Common myeloid progenitor, CD34-positive (primary cell): ENCODE data around the gene ADAMTS4.

Experiments
- CTCF ChIA-PET: fragments of 350-600 bp; sonication (Branson Sonifier 250); formaldehyde crosslinking; loops from one replicate; lab custom pipeline; 2021; ENCODE audit warnings: antibody characterized with exemption; lab: Charles Lee
- POLR2A ChIA-PET: fragments of 350-600 bp; sonication (Branson Sonifier 250); formaldehyde crosslinking; loops from one replicate; lab custom pipeline; 2021; ENCODE audit warnings: antibody characterized with exemption; lab: Charles Lee
- DNase-seq, 3 donors: peaks; one replicate each; pipeline versions ENCODE4 v3.0.0 to v3.0.0-alpha.2; 2013
- H3K27ac ChIP-seq, 2 experiments: 1 replicate in 1 of 2; 2 replicates in 1 of 2; pipeline ENCODE4 v1.7.0; 2013; ENCODE audit warnings: inconsistent platforms in 2 of 2, low read length in 2 of 2, mild to moderate bottlenecking in 2 of 2, low read depth in 1 of 2, moderate library complexity in 1 of 2; ENCODE audit not compliant: severe bottlenecking in 2 of 2, insufficient read depth in 1 of 2, poor library complexity in 1 of 2
- H3K27me3 ChIP-seq, 5 experiments: replicated peaks in 2 of 5; 1 replicate in 3 of 5; 2 replicates in 2 of 5; pipeline versions ENCODE4 v1.6.1 to v1.7.0; 2013; ENCODE audit warnings: low read length in 4 of 5, mild to moderate bottlenecking in 2 of 5, moderate library complexity in 2 of 5, inconsistent platforms in 1 of 5; ENCODE audit not compliant: insufficient read depth in 5 of 5, control insufficient read depth in 4 of 5
- H3K36me3 ChIP-seq, 4 experiments: 1 replicate in 2 of 4; 2 replicates in 2 of 4; pipeline versions ENCODE4 v1.6.1 to v1.7.0; 2013; ENCODE audit warnings: low read length in 3 of 4, control low read depth in 1 of 4, mild to moderate bottlenecking in 1 of 4; ENCODE audit not compliant: control insufficient read depth in 4 of 4, insufficient read depth in 4 of 4
- H3K4me1 ChIP-seq, 4 experiments: 1 replicate in 3 of 4; 2 replicates in 1 of 4; pipeline versions ENCODE4 v1.6.1 to v1.7.1; 2013; ENCODE audit warnings: low read length in 3 of 4, mild to moderate bottlenecking in 3 of 4, control low read depth in 1 of 4, inconsistent platforms in 1 of 4, moderate library complexity in 1 of 4; ENCODE audit not compliant: control insufficient read depth in 4 of 4, insufficient read depth in 4 of 4; ENCODE audit errors: control extremely low read depth in 1 of 4
- H3K4me3 ChIP-seq, 7 experiments: 1 replicate in 4 of 7; 2 replicates in 3 of 7; pipeline versions ENCODE4 v1.5.1 to v1.7.0; 2013; ENCODE audit warnings: mild to moderate bottlenecking in 7 of 7, low read length in 6 of 7, moderate library complexity in 6 of 7, inconsistent platforms in 2 of 7, low read depth in 2 of 7, control low read depth in 1 of 7; ENCODE audit not compliant: insufficient read depth in 4 of 7, control insufficient read depth in 1 of 7; ENCODE audit errors: extremely low read depth in 1 of 7
- H3K9me3 ChIP-seq, 5 experiments: 1 replicate in 4 of 5; 2 replicates in 1 of 5; pipeline versions ENCODE4 v1.6.1 to v1.7.1; 2013; ENCODE audit warnings: low read length in 4 of 5, mild to moderate bottlenecking in 2 of 5, inconsistent platforms in 1 of 5, low read depth in 1 of 5, moderate library complexity in 1 of 5; ENCODE audit not compliant: control insufficient read depth in 4 of 5, insufficient read depth in 2 of 5; ENCODE audit errors: control extremely low read depth in 1 of 5
- WGBS: methylation state at CpG from one replicate; pipeline ENCODE4 v1.1.5; 2013; ENCODE audit not compliant: insufficient coverage; 5-methylcytosine and 5-hydroxymethylcytosine counted together

ADAMTS4 gene

DNA sequence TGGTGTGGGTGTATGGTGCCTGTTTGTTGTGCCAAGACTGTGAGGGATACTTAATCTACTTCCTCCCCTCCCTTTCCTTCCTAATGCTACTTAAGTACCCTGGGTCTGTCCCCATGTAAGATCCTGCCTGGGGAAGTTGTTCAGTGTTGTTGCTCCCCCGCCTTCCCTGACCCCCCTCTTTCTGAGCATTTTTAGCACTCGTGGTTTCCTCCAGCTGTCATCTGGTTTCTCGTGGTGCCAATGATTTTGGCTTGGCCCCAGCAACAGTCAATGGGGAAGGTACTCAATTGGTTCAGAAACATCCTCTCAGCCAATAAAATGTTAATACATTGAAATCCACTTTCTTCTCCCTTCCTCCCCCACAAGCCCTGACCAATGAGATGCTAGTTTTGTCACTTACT is 13.6 kb downstream of the ADAMTS4 start:
- Histone ChIP-seq H3K9me3 (no peaks in the 10 kb centered on the region), H3K27me3 (no peaks in the 10 kb centered on the region), H3K4me3 (peak overlapping the region in 2 of 7 experiments; percentile 51 to 60), H3K27ac (no peak overlapping the region), H3K36me3 (no peaks in the 10 kb centered on the region), H3K4me1 (peaks cover 16 to 63% (median 51%) of the 10 kb centered on the region in 4 experiments)
- CTCF ChIA-PET, result interaction anchor here (1.0 kb wide), 1 partner anchor 22 kb away, joined by 3 read pairs; no protein-coding TSS in a partner anchor
- DNase-seq, result peak; percentile 97 to 99 (median 98)
- POLR2A ChIA-PET, result interaction anchor here (1.0 to 1.3 kb wide), 2 partner anchors 17 to 205 kb away, joined by 3 to 4 read pairs; partner anchors contain the start of gene NDUFS2
- WGBS, result 0% methylated on average over 2 of the region's 3 CpGs

DNA sequence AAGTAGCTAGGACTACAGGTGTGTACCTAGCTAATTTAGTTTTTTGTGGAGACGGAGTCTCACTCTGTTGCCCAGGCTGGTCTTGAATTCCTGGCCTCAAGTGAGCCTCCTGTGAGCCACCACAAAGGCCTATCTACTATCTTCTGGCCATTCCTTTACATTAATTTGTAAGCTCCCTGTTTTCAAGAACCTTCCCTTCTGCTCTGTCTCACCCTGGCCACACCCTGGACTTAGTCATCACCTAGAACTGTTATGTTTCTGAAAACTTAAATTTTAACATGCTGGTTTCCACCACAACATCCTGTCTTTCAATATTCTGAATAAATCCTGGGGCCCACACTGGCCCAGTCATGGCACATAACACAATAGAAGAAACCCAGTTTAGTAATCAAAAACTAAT is 16.6 kb downstream of the ADAMTS4 start:
- peak overlapping the region in 1 of 2 experiments; percentile 34 for H3K27ac ChIP-seq
- WGBS, result 100% methylated on average over 1 of the region's 1 CpG
- POLR2A ChIA-PET, result no interaction called here
- no peaks in the 10 kb centered on the region for H3K36me3 ChIP-seq
- H3K27me3 ChIP-seq, result no peaks in the 10 kb centered on the region
- peaks cover 16 to 67% (median 55%) of the 10 kb centered on the region in 4 experiments for H3K4me1 ChIP-seq
- peak in 2 of 3 donors; percentile 48 to 61 for DNase-seq
- no peaks in the 10 kb centered on the region for H3K9me3 ChIP-seq
- CTCF ChIA-PET, result interaction anchor here (0.9 to 3.5 kb wide), 14 partner anchors 9 to 206 kb away, joined by 3 to 25 read pairs (median 4); partner anchors contain the start of genes ADAMTS4, FCER1G, NDUFS2 and PPOX
- H3K4me3 ChIP-seq, result peak overlapping the region in 1 of 7 experiments; percentile 14

DNA sequence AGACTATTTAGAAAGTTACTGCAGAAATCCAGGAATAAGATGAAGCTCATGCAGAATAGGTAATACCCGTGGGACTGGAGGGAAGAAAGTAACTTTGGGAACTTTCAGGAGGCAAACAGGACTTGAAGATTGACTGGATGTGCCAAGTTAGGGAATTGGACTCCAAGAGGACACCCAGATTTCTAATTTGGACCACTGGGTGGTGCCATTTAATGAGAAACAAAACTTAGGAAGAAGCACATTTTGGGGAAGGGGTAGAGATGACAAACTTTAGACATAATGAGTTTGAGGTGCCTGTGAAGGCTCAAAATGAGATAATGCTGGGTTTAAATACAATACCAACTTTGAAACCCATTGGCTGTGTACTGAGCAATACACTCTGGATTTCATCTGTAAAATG is 18.2 kb downstream of the ADAMTS4 start:
- peak in 2 of 3 donors; percentile 50 to 53 for DNase-seq
- 67% methylated on average over 1 of the region's 1 CpG for WGBS
- H3K27ac ChIP-seq, result no peak overlapping the region
- no peak overlapping the region for H3K4me3 ChIP-seq
- peaks cover 9 to 62% (median 51%) of the 10 kb centered on the region in 4 experiments for H3K4me1 ChIP-seq
- H3K9me3 ChIP-seq, result no peaks in the 10 kb centered on the region
- H3K27me3 ChIP-seq, result no peaks in the 10 kb centered on the region
- ChIA-PET CTCF (interaction anchor here (0.7 to 3.5 kb wide), 17 partner anchors 11 to 208 kb away, joined by 3 to 25 read pairs (median 4); partner anchors contain the start of genes CFAP126, FCER1G, PPOX and TOMM40L), POLR2A (no interaction called here)
- peaks cover 0 to 5% (median 1%) of the 10 kb centered on the region in 4 experiments for H3K36me3 ChIP-seq

DNA sequence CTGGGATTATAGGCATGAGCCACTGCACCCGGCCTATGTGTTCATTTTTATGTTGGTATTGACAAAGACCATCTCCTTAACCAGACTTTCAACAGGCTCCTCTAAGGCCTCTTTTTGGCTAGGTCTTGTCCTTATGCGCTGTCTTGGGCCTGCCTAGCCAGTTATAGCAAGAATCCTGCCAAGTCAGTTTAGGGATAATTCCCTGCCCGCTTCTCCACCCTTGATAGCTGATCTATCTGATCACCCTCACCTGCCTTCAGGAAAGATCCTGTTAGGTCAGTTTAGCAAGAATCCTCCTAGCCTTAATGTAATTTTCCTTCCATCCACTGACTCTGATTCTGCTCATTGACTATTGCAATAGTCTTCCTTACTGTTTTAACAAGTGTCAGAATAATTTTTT is 19.2 kb downstream of the ADAMTS4 start:
- WGBS, result 100% methylated on average over 2 of the region's 3 CpGs
- ChIA-PET CTCF (interaction anchor here (0.6 to 3.1 kb wide), 11 partner anchors 9 to 195 kb away, joined by 3 to 10 read pairs (median 4); partner anchors contain the start of genes PPOX and TOMM40L), POLR2A (no interaction called here)
- Histone ChIP-seq H3K4me3 (no peak overlapping the region), H3K27me3 (no peaks in the 10 kb centered on the region), H3K27ac (no peak overlapping the region), H3K36me3 (peaks cover under 1 to 14% (median 9%) of the 10 kb centered on the region in 4 experiments), H3K9me3 (no peaks in the 10 kb centered on the region), H3K4me1 (peaks cover 7 to 55% (median 44%) of the 10 kb centered on the region in 4 experiments)
- DNase-seq, result no peak

DNA sequence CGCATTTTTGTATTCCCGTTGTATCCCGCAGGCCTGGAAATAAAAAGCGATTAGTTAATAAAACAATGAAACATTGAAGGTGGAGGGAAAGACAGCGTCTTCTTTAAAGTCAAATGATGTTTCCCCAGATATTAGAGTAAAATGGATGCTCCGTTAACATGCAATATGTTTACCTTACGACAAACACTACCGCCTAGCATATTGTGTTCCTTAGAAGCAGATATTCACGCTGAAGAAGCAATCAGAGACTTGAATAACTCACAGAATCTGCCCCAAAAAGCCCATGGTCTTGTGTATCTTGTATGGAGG is 21.0 kb downstream of the ADAMTS4 start:
- DNase-seq, result no peak
- H3K36me3 ChIP-seq, result peaks cover 8 to 29% (median 19%) of the 10 kb centered on the region in 4 experiments
- peak overlapping the region in 5 of 7 experiments; percentile 25 to 96 (median 93) for H3K4me3 ChIP-seq
- peak overlapping the region; percentile 8 to 86 for H3K27ac ChIP-seq
- no peaks in the 10 kb centered on the region for H3K27me3 ChIP-seq
- H3K9me3 ChIP-seq, result no peaks in the 10 kb centered on the region
- peaks cover 1 to 38% (median 28%) of the 10 kb centered on the region in 4 experiments for H3K4me1 ChIP-seq
- CTCF ChIA-PET, result interaction anchor here (1.5 to 4.1 kb wide), 4 partner anchors 12 to 29 kb away, joined by 4 to 45 read pairs (median 10); partner anchors contain the start of gene PPOX
- 88% methylated on average over 8 of the region's 9 CpGs for WGBS
- POLR2A ChIA-PET, result interaction anchor here (1.9 kb wide), 1 partner anchor 12 kb away, joined by 12 read pairs; the partner anchor contains the start of gene PPOX

DNA sequence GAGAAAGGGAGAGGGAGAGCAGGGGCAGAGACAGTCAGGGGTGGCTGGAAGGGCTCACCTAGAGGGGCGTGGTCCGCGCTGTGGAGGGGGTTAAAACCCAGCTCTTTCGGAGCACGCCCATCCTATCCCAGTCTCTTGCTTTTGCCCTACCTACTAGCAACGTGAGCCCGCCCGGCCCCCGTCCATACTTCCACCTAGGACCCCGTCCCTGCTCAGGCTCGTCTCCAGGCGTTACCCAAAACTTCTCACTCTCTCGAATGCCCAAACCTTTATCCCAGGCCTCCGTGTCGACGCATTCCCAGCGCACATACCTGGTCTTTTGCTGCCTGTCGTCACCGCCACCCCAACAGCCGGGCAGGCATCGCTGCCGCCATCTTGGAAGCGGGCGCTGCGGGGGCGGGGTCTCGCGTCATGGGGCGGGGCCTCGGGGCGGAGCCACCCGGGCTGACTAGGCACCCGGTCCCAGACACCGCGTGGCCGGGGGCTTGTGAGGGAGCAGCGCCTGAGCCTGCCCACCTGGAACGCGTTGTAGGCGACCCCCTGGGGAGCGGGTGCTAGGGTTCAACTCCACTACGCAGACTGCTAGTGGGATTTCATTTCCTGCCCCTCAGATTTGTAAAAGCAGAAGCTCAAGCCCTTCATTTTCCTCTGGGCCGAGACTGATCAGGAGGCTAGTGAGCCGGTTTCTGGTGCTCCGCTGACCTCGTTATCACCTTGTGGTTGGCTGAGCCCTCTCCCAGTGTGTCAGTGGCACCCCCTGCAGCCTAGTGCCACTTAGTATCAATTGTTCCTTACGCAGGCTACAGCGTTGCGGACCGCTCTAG is 21.5 kb downstream of the ADAMTS4 start, which contains the start of gene B4GALT3:
TSS of gene B4GALT3 (minus strand) at position 396 of the 824 bp plus-strand sequence. CDS start 1,447 bp downstream, outside the sequence.
- Histone ChIP-seq H3K36me3 (peaks cover 8 to 34% (median 24%) of the 10 kb centered on the region in 4 experiments), H3K4me3 (peak within 1 kb of the TSS; percentile 65 to 96 (median 94)), H3K9me3 (no peaks in the 10 kb centered on the region), H3K27me3 (no peaks in the 10 kb centered on the region), H3K4me1 (peaks cover 1 to 32% (median 22%) of the 10 kb centered on the region in 4 experiments), H3K27ac (peak within 1 kb of the TSS; percentile 77 to 86)
- ChIA-PET CTCF (interaction anchor here (1.2 to 4.1 kb wide), 8 partner anchors 11 to 107 kb away, joined by 3 to 45 read pairs (median 4); partner anchors contain the start of genes ARHGAP30 and PPOX), POLR2A (interaction anchor here (1.9 kb wide), 1 partner anchor 11 kb away, joined by 12 read pairs; the partner anchor contains the start of gene PPOX)
- DNase-seq, result peak; percentile 83 to 90 (median 86)
- WGBS, result 6% methylated on average over 47 of the region's 50 CpGs
